Measurements from ENCODE around the gene CHIT1. TPM values are rescaled to one million over a fixed set of nuclear protein-coding genes. Genes with fewer than 3 reads are reported as not detected.

CHIT1 gene
- total and polyA plus RNA-seq, 2 of the 13 experiments (the other 11 are each of a cell fraction or from before 2014, with no cell fraction given): not detected

DNA sequence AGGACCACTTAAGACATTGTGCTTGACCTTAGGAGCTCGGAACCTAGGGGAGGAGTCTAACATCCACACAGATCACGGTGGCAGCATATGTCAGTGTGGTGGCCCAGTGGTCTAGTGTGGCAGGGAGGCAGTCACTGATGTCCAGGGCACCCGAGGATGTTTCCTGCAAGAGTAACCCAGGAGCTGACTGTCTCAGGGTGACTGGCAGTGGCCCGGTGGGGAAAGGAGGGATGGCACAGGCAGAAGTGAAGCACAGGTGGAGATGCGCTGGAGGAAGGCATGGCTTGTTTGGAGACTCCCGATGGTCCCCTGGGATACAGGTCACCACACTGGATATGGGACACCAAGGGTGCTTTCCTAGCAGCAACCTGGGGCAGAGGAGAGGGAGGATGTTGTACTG lies 16.3 kb downstream of the CHIT1 start:
- no peak overlapping the region for H3K4me2 ChIP-seq (ENCODE audit: low read depth, low read length)
- H3K27ac ChIP-seq (ENCODE audit: extremely low read length, insufficient read depth, low read length): no peak overlapping the region
- no peak for FAIRE-seq
- in situ Hi-C loops (cut with HindIII; ENCODE audit: extremely low pct_ligation_motif_present, low pct_unique_long_range_greater_than_20kb): no loop called here
- ATAC-seq: no peak
- no peaks in the 10 kb centered on the region for H3K79me2 ChIP-seq (ENCODE audit: insufficient read depth, low read length)
- H3K4me1 ChIP-seq (ENCODE audit: insufficient read depth, low read length): peaks cover 16% of the 10 kb centered on the region
- H2AFZ ChIP-seq (ENCODE audit: low read length): no peak overlapping the region
- no peak for DNase-seq (ENCODE audit: low spot score)
- H3K9me3 ChIP-seq (ENCODE audit: low read length): no peaks in the 10 kb centered on the region
- WGBS (ENCODE audit: low lambda C conversion rate): 60% methylated on average over 6 of the region's 6 CpGs
- H3K9ac ChIP-seq (ENCODE audit: insufficient read depth, low read depth, low read length): no peak overlapping the region
- H3K36me3 ChIP-seq (replicated peaks in 1 of 2; ENCODE audit: control insufficient read depth in 1 of 2, insufficient read depth in 2 of 2, low read length in 2 of 2): no peaks in the 10 kb centered on the region
- peaks cover 0 to 22% of the 10 kb centered on the region in 2 experiments; a peak in 2 of 5 replicates for H3K27me3 ChIP-seq (ENCODE audit: control insufficient read depth in 1 of 2, insufficient read depth in 2 of 2, low read length in 2 of 2)
- H4K20me1 ChIP-seq (ENCODE audit: insufficient read depth, low read length): no peaks in the 10 kb centered on the region; the same call in 1 of the 2 replicates
- ChIA-PET CTCF (ENCODE audit: low intra/inter-chr PET ratio, low total read pairs) (no interaction called here), POLR2A (no interaction called here)
- intact Hi-C loops (cut with micrococcal nuclease; ENCODE audit: unreplicated experiment): no loop called here
- no TSS peak for BruUV-seq (replicated peaks)
- H3K4me3 ChIP-seq (replicated peaks in 1 of 3; ENCODE audit: insufficient read depth in 1 of 3, low read depth in 2 of 3, low read length in 3 of 3): no peak overlapping the region
- no peak for TF ChIP-seq WIZ (CRISPR knock-in tag; IDR thresholded peaks at IDR 0.05)
- TF ChIP-seq, protein P1, sequence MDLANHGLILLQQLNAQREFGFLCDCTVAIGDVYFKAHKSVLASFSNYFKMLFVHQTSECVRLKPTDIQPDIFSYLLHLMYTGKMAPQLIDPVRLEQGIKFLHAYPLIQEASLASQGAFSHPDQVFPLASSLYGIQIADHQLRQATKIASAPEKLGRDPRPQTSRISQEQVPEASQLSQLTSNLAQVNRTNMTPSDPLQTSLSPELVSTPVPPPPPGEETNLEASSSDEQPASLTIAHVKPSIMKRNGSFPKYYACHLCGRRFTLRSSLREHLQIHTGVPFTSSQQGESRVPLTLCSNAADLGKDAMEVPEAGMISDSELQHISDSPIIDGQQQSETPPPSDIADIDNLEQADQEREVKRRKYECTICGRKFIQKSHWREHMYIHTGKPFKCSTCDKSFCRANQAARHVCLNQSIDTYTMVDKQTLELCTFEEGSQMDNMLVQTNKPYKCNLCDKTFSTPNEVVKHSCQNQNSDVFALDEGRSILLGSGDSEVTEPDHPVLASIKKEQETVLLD (CRISPR knock-in tag; IDR thresholded peaks at IDR 0.05; ENCODE audit: low read depth): no peak
- TF ChIP-seq, protein P2, sequence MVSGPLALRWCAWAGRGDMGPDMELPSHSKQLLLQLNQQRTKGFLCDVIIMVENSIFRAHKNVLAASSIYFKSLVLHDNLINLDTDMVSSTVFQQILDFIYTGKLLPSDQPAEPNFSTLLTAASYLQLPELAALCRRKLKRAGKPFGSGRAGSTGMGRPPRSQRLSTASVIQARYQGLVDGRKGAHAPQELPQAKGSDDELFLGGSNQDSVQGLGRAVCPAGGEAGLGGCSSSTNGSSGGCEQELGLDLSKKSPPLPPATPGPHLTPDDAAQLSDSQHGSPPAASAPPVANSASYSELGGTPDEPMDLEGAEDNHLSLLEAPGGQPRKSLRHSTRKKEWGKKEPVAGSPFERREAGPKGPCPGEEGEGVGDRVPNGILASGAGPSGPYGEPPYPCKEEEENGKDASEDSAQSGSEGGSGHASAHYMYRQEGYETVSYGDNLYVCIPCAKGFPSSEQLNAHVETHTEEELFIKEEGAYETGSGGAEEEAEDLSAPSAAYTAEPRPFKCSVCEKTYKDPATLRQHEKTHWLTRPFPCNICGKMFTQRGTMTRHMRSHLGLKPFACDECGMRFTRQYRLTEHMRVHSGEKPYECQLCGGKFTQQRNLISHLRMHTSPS (CRISPR knock-in tag; IDR thresholded peaks at IDR 0.05; ENCODE audit: low read depth): no peak

DNA sequence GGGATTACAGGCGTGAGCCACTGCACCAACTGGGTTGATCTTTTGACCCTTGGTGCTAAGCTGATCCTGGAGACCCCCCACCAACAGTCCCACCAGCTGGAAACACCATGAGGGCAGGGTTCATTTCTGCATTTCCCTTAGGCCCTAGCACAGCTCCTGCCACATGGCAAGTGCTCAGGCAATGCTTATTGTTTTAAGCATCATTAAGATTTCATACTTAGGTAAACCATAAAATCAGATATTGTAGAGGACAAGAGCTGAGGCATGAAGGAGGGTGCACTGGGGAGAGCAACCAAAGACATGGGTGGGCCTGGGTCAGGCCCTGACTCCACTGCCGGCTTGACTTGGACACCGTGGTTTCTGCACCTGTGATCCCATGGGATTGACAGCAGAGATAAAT lies 17.7 kb downstream of the CHIT1 start:
- intact Hi-C loops (cut with micrococcal nuclease; ENCODE audit: unreplicated experiment) (no loop called here), in situ Hi-C loops (cut with HindIII; ENCODE audit: extremely low pct_ligation_motif_present, low pct_unique_long_range_greater_than_20kb) (no loop called here)
- Histone ChIP-seq H2AFZ (ENCODE audit: low read length) (no peak overlapping the region), H3K4me1 (ENCODE audit: insufficient read depth, low read length) (peaks cover 16% of the 10 kb centered on the region), H3K9ac (ENCODE audit: insufficient read depth, low read depth, low read length) (no peak overlapping the region), H3K36me3 (replicated peaks in 1 of 2; ENCODE audit: control insufficient read depth in 1 of 2, insufficient read depth in 2 of 2, low read length in 2 of 2) (no peaks in the 10 kb centered on the region), H3K79me2 (ENCODE audit: insufficient read depth, low read length) (no peaks in the 10 kb centered on the region), H3K27ac (ENCODE audit: extremely low read length, insufficient read depth, low read length) (no peak overlapping the region), H3K9me3 (ENCODE audit: low read length) (no peaks in the 10 kb centered on the region), H3K4me2 (ENCODE audit: low read depth, low read length) (no peak overlapping the region), H3K4me3 (replicated peaks in 1 of 3; ENCODE audit: insufficient read depth in 1 of 3, low read depth in 2 of 3, low read length in 3 of 3) (no peak overlapping the region), H4K20me1 (ENCODE audit: insufficient read depth, low read length) (no peaks in the 10 kb centered on the region; the same call in 1 of the 2 replicates), H3K27me3 (ENCODE audit: control insufficient read depth in 1 of 2, insufficient read depth in 2 of 2, low read length in 2 of 2) (peaks cover 0 to 11% of the 10 kb centered on the region in 2 experiments; a peak in 2 of 5 replicates)
- 51% methylated on average over 2 of the region's 3 CpGs for WGBS (ENCODE audit: low lambda C conversion rate)
- POLR2A ChIA-PET: no interaction called here
- FAIRE-seq: no peak
- DNase-seq (ENCODE audit: low spot score): no peak
- ATAC-seq: no peak
- CTCF ChIA-PET (ENCODE audit: low intra/inter-chr PET ratio, low total read pairs): no interaction called here
- no TSS peak for BruUV-seq (replicated peaks)
- TF ChIP-seq NCOA1 (CRISPR knock-in tag; IDR thresholded peaks at IDR 0.05) (no peak), ZNF460 (CRISPR knock-in tag; IDR thresholded peaks at IDR 0.05; ENCODE audit: borderline replicate concordance) (no peak), SP5 (CRISPR knock-in tag; IDR thresholded peaks at IDR 0.05; ENCODE audit: borderline replicate concordance, low read depth) (no peak), POLR2AphosphoS2 (IDR thresholded peaks at IDR 0.05; ENCODE audit: low read depth, low read length) (no peak), RFXANK (CRISPR knock-in tag; IDR thresholded peaks at IDR 0.05) (no peak), RBFOX2 (IDR thresholded peaks at IDR 0.05; ENCODE audit: low read depth, low read length) (no peak), ZBTB8A (CRISPR knock-in tag; IDR thresholded peaks at IDR 0.05; ENCODE audit: borderline replicate concordance, low read depth) (no peak)
- TF ChIP-seq, protein P3, sequence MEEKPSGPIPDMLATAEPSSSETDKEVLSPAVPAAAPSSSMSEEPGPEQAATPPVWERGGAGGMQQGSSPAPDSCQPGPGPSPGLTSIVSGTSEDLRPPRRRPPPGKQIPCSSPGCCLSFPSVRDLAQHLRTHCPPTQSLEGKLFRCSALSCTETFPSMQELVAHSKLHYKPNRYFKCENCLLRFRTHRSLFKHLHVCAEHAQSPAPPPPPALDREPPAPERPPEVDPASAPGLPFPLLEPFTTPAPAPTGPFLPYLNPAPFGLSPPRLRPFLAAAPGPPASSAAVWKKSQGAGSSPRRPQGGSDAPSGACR (CRISPR knock-in tag; IDR thresholded peaks at IDR 0.05): no peak
- TF ChIP-seq, protein P4, sequence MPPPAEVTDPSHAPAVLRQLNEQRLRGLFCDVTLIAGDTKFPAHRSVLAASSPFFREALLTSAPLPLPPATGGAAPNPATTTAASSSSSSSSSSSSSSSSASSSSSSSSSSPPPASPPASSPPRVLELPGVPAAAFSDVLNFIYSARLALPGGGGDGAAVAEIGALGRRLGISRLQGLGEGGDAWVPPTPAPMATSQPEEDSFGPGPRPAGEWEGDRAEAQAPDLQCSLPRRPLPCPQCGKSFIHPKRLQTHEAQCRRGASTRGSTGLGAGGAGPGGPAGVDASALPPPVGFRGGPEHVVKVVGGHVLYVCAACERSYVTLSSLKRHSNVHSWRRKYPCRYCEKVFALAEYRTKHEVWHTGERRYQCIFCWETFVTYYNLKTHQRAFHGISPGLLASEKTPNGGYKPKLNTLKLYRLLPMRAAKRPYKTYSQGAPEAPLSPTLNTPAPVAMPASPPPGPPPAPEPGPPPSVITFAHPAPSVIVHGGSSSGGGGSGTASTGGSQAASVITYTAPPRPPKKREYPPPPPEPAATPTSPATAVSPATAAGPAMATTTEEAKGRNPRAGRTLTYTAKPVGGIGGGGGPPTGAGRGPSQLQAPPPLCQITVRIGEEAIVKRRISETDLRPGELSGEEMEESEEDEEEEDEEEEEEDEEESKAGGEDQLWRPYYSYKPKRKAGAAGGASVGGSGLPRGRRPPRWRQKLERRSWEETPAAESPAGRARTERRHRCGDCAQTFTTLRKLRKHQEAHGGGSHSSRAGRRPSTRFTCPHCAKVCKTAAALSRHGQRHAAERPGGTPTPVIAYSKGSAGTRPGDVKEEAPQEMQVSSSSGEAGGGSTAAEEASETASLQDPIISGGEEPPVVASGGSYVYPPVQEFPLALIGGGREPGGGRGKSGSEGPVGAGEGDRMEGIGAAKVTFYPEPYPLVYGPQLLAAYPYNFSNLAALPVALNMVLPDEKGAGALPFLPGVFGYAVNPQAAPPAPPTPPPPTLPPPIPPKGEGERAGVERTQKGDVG (CRISPR knock-in tag; IDR thresholded peaks at IDR 0.05; ENCODE audit: borderline replicate concordance): no peak

All from HepG2 (cell line).